ENCODE data around the gene GTPBP3. TPM values are rescaled to one million over a fixed set of nuclear protein-coding genes. Genes with fewer than 3 reads are reported as not detected.

Gene GTPBP3
- total and polyA plus RNA-seq, 10 donors: 13.0 to 44.1 (median 24.6) TPM

DNA sequence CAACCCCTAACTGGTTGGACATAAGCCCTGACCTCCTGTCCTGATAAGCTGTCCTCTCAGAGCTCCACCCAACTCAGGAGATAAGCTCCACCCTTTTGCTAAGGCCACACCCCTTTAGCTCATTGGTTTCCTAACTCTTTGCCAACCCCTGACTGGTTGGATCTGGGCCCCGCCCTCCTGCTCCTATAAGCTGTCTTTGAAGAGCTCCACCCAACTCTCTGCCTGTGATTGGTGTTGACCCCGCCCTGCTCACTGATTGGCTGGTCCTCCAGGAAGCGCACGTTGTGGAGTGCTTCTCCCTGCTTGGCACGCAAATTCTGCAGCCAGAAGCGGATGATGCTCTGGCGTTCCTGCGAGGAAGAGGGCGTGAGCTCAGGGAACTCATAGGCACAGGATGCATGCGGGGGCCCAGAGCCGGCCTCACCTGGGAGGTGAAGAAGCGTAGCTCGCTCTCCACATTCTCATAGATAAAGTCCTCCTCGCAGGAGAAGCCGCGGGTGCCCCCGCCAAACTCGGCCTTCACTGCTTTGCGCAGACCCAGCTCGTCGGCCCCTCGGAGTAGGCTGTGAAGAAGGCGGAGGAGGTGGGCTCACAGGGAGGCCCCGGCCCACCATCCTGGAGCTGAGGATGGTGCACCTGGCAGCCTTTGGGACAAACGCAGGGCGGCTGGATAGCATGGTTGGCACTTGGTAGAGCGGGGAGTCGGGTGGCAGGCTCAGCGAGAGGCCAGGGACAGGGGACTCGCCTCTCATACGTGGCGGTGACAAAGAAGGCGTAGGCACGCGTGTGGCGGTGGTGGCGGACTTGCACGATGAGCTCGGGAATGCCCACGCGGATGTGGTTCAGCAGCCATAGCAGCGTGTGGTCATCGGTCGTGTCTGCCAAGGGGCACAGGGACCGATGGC, 4.4 kb upstream of the GTPBP3 start:
- Histone ChIP-seq H3K27me3 (replicated peaks in 1 of 7) (peaks cover 0 to 40% (median 21%) of the 10 kb centered on the region in 7 donors), H3K36me3 (peaks cover 0 to 8% (median 0%) of the 10 kb centered on the region in 6 donors), H3K9me3 (no peaks in the 10 kb centered on the region), H3K4me3 (peak overlapping the region in 1 of 8 donors; percentile 60), H3K4me1 (peaks cover 25 to 74% (median 56%) of the 10 kb centered on the region in 6 donors), H3K27ac (no peak overlapping the region)
- 93 to 97% (median 96%) methylated on average over 42 to 45 of the region's 45 CpGs for WGBS, 5 donors
- TF ChIP-seq POLR2AphosphoS5 (IDR thresholded peaks at IDR 0.05) (no peak), POLR2A (IDR thresholded peaks at IDR 0.05) (no peak)
- TF ChIP-seq, protein P1, sequence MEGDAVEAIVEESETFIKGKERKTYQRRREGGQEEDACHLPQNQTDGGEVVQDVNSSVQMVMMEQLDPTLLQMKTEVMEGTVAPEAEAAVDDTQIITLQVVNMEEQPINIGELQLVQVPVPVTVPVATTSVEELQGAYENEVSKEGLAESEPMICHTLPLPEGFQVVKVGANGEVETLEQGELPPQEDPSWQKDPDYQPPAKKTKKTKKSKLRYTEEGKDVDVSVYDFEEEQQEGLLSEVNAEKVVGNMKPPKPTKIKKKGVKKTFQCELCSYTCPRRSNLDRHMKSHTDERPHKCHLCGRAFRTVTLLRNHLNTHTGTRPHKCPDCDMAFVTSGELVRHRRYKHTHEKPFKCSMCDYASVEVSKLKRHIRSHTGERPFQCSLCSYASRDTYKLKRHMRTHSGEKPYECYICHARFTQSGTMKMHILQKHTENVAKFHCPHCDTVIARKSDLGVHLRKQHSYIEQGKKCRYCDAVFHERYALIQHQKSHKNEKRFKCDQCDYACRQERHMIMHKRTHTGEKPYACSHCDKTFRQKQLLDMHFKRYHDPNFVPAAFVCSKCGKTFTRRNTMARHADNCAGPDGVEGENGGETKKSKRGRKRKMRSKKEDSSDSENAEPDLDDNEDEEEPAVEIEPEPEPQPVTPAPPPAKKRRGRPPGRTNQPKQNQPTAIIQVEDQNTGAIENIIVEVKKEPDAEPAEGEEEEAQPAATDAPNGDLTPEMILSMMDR (IDR thresholded peaks at IDR 0.05 in 8 of 11, conservative IDR thresholded peaks at IDR 0.05 in 3 of 11): no peak
- intact Hi-C loops (cut with DNase I; ENCODE audit: low total_unique reads): no loop called here
- peak; percentile 78 for DNase-seq

- intact Hi-C loops (cut with DNase I; ENCODE audit: low total_unique reads): no loop called here
- H3K4me3 ChIP-seq: peak overlapping the region; percentile 51 to 83 (median 72)
- peaks cover 0 to 31% (median 18%) of the 10 kb centered on the region in 7 donors for H3K27me3 ChIP-seq (replicated peaks in 1 of 7)
- no peaks in the 10 kb centered on the region for H3K9me3 ChIP-seq
- H3K4me1 ChIP-seq: peaks cover 28 to 74% (median 55%) of the 10 kb centered on the region in 6 donors
- WGBS, 5 donors: 26 to 44% (median 38%) methylated on average over 17 to 52 of the region's 52 CpGs
- peak overlapping the region in 5 of 8 donors; percentile 63 to 81 (median 77) for H3K27ac ChIP-seq
- peak; percentile 85 for DNase-seq
- peaks cover 0 to 11% (median 0%) of the 10 kb centered on the region in 6 donors for H3K36me3 ChIP-seq
- peak in 2 of 3 donors; percentile 35 to 58 for TF ChIP-seq POLR2AphosphoS5 (IDR thresholded peaks at IDR 0.05)
- no peak for TF ChIP-seq POLR2A (IDR thresholded peaks at IDR 0.05)
Observed at GRCh38 chr19:17333611-17334413, 3.5 kb upstream of the GTPBP3 start.

- DNase-seq: peak; percentile 97
- peaks cover 19 to 71% (median 49%) of the 10 kb centered on the region in 6 donors for H3K4me1 ChIP-seq
- peaks cover 0 to 18% (median 0%) of the 10 kb centered on the region in 6 donors for H3K36me3 ChIP-seq
- peak within 1 kb of the TSS; percentile 51 to 83 (median 72) for H3K4me3 ChIP-seq
- intact Hi-C loops (cut with DNase I; ENCODE audit: low total_unique reads): no loop called here
- peaks cover 0 to 22% (median 9%) of the 10 kb centered on the region in 7 donors for H3K27me3 ChIP-seq (replicated peaks in 1 of 7)
- H3K27ac ChIP-seq: peak within 1 kb of the TSS in 6 of 8 donors; percentile 62 to 81 (median 74)
- 3 to 11% (median 4%) methylated on average over 25 to 86 of the region's 86 CpGs for WGBS, 5 donors
- TF ChIP-seq POLR2A (IDR thresholded peaks at IDR 0.05) (peak in 1 of 3 donors; percentile 6), POLR2AphosphoS5 (IDR thresholded peaks at IDR 0.05) (peak; percentile 63 to 83 (median 80))
- TF ChIP-seq, protein P1 (IDR thresholded peaks at IDR 0.05 in 8 of 11, conservative IDR thresholded peaks at IDR 0.05 in 3 of 11): peak in 1 of 11 experiments; percentile 9
- no peaks in the 10 kb centered on the region for H3K9me3 ChIP-seq
Observed at GRCh38 chr19:17334414-17335409, 2.6 kb upstream of the GTPBP3 start, which contains the start of gene ANO8. Gene ANO8 (minus strand): TSS chr19:17334855. CDS start chr19:17334670, 185 bp downstream.

Data from spleen (tissue), 11 donors.